HepG2 (cell line): ENCODE measurements around the gene SLC19A3. TPM values are rescaled to one million over a fixed set of nuclear protein-coding genes. Genes with fewer than 3 reads are reported as not detected.

Source experiments
- ATAC-seq: fragments of 200-7000 bp; cut with Tn5 transposase; 3 replicates; pipeline ENCODE4 v1.9.1; 2020; ENCODE audit warnings: mild to moderate bottlenecking, moderate library complexity
- BruUV-seq: library from RNA; stranded (reverse); fragments of 400-500 nt; replicated peaks from 2 replicates; lab custom pipeline; 2021; lab: Mats Ljungman, UMichigan
- CTCF ChIA-PET: fragments of 300-600 bp; formaldehyde crosslinking; extraction: SDS; loops from one replicate; lab custom pipeline; 2021; ENCODE audit warnings: low total read pairs, inconsistent platforms, low intra/inter-chr PET ratio; lab: Yijun Ruan, JAX
- POLR2A ChIA-PET: fragments of 350-600 bp; sonication (Branson Sonifier 250); formaldehyde crosslinking; loops from one replicate; lab custom pipeline; 2020; ENCODE audit warnings: antibody characterized with exemption, inconsistent platforms; lab: Yijun Ruan, JAX
- DNase-seq: peaks from one replicate; pipeline ENCODE4 v3.0.0-alpha.2; 2015; ENCODE audit warnings: low spot score
- FAIRE-seq: peaks from 3 replicates; lab custom pipeline; 2011; peaks lifted over from hg19 to GRCh38; lab: Jason Lieb, UNC
- H2AFZ ChIP-seq: one replicate; pipeline ENCODE4 v1.6.1; 2011; ENCODE audit warnings: low read length, inconsistent platforms
- H3K27ac ChIP-seq: fragments of 300-600 bp; 3 replicates; pipeline ENCODE4 v1.8.0; 2011; ENCODE audit warnings: mixed run types, mild to moderate bottlenecking, mixed read lengths, low read length, inconsistent platforms; ENCODE audit not compliant: insufficient read depth; ENCODE audit errors: extremely low read length
- H3K27me3 ChIP-seq, 2 experiments: fragments of 200-600 bp in 1 of 2; 2 replicates in 1 of 2; 3 replicates in 1 of 2; pipeline versions ENCODE4 v1.6.0 to v1.8.0; 2011; ENCODE audit warnings: low read length in 2 of 2, mild to moderate bottlenecking in 2 of 2, moderate library complexity in 2 of 2, inconsistent platforms in 1 of 2; ENCODE audit not compliant: insufficient read depth in 2 of 2, control insufficient read depth in 1 of 2
- H3K36me3 ChIP-seq, 2 experiments: fragments of 200-600 bp in 1 of 2; replicated peaks in 1 of 2; 2 replicates in 1 of 2; 3 replicates in 1 of 2; pipeline versions ENCODE4 v1.5.1 to v1.8.0; 2011; ENCODE audit warnings: low read length in 2 of 2, inconsistent platforms in 1 of 2; ENCODE audit not compliant: insufficient read depth in 2 of 2, control insufficient read depth in 1 of 2
- H3K4me1 ChIP-seq: 2 replicates; pipeline ENCODE4 v1.5.1; 2012; ENCODE audit warnings: low read length, inconsistent platforms; ENCODE audit not compliant: insufficient read depth
- H3K4me2 ChIP-seq: 2 replicates; pipeline ENCODE4 v1.6.0; 2011; ENCODE audit warnings: low read depth, low read length, inconsistent platforms
- H3K4me3 ChIP-seq, 3 experiments: fragments of 200-600 bp in 1 of 3; sonication (generic), shearing (Covaris generic) in 1 of 3; replicated peaks in 1 of 3; 2 replicates each; pipeline ENCODE4 v1.5.1; 2011 to 2016; ENCODE audit warnings: low read length in 3 of 3, inconsistent platforms in 2 of 3, low read depth in 2 of 3, mild to moderate bottlenecking in 2 of 3, control low read depth in 1 of 3, mixed read lengths in 1 of 3; ENCODE audit not compliant: insufficient read depth in 1 of 3
- H3K79me2 ChIP-seq: one replicate; pipeline ENCODE4 v1.6.1; 2011; ENCODE audit warnings: low read length, inconsistent platforms; ENCODE audit not compliant: insufficient read depth
- H3K9ac ChIP-seq: 2 replicates; pipeline ENCODE4 v1.6.0; 2011; ENCODE audit warnings: mild to moderate bottlenecking, low read depth, low read length, inconsistent platforms; ENCODE audit not compliant: insufficient read depth
- H3K9me3 ChIP-seq: 2 replicates; pipeline ENCODE4 v1.5.1; 2012; ENCODE audit warnings: mild to moderate bottlenecking, low read length
- H4K20me1 ChIP-seq: 2 replicates; pipeline ENCODE4 v1.6.0; 2011; ENCODE audit warnings: inconsistent platforms, mild to moderate bottlenecking, low read length, moderate library complexity; ENCODE audit not compliant: insufficient read depth
- EEA1 ChIP-seq: sonication (generic); formaldehyde crosslinking; IDR thresholded peaks from 2 replicates; pipeline ENCODE4 v1.5.1; 2020; ENCODE audit warnings: mild to moderate bottlenecking, missing genetic modification reagents, borderline replicate concordance
- ELF3 ChIP-seq: IDR thresholded peaks from 2 replicates; pipeline ENCODE4 v1.6.1; 2016; ENCODE audit warnings: missing genetic modification reagents, missing compliant biosample characterization
- FOXJ3 ChIP-seq: sonication (generic); formaldehyde crosslinking; IDR thresholded peaks from 2 replicates; pipeline ENCODE4 v1.4.0; 2020; ENCODE audit warnings: missing genetic modification reagents, mild to moderate bottlenecking, borderline replicate concordance
- HOXA7 ChIP-seq: sonication (generic); formaldehyde crosslinking; IDR thresholded peaks from 2 replicates; pipeline ENCODE4 v1.8.1; 2022; ENCODE audit warnings: mild to moderate bottlenecking, missing genetic modification reagents, moderate library complexity
- MEIS2 ChIP-seq: sonication (generic); formaldehyde crosslinking; IDR thresholded peaks from 2 replicates; pipeline ENCODE4 v1.9.0; 2021; ENCODE audit warnings: mild to moderate bottlenecking, missing genetic modification reagents
- MLX ChIP-seq: IDR thresholded peaks from 2 replicates; pipeline ENCODE4 v1.6.1; 2016
- NCOA5 ChIP-seq: sonication (generic); formaldehyde crosslinking; IDR thresholded peaks from 2 replicates; pipeline ENCODE4 v1.4.0; 2020; ENCODE audit warnings: missing genetic modification reagents
- SP5 ChIP-seq: IDR thresholded peaks from 2 replicates; pipeline ENCODE4 v1.6.1; 2016; ENCODE audit warnings: low read depth, borderline replicate concordance
- SYNCRIP ChIP-seq: fragments of 200-400 bp; formaldehyde crosslinking; IDR thresholded peaks from 2 replicates; pipeline ENCODE4 v1.6.1; 2018; ENCODE audit warnings: mild to moderate bottlenecking, low read depth, low read length; ENCODE audit not compliant: insufficient read depth
- ZBTB33 ChIP-seq: sonication (generic); formaldehyde crosslinking; IDR thresholded peaks from 2 replicates; pipeline ENCODE4 v1.4.0; 2020; ENCODE audit warnings: missing genetic modification reagents
- ZEB1 ChIP-seq: IDR thresholded peaks from 2 replicates; pipeline ENCODE4 v1.6.1; 2012; ENCODE audit warnings: mild to moderate bottlenecking, low read depth, inconsistent platforms; ENCODE audit not compliant: insufficient replicate concordance
- ZFP37 ChIP-seq: sonication (generic); formaldehyde crosslinking; IDR thresholded peaks from 2 replicates; pipeline ENCODE4 v1.4.0; 2020; ENCODE audit warnings: missing genetic modification reagents, borderline replicate concordance
- ZFP62 ChIP-seq: sonication (generic); formaldehyde crosslinking; IDR thresholded peaks from 2 replicates; pipeline ENCODE4 v1.4.0; 2020; ENCODE audit warnings: missing genetic modification reagents
- ZKSCAN5 ChIP-seq: sonication (generic); formaldehyde crosslinking; IDR thresholded peaks from 2 replicates; pipeline ENCODE4 v1.5.1; 2020; ENCODE audit warnings: mild to moderate bottlenecking, missing genetic modification reagents
- ZNF136 ChIP-seq: sonication (generic); formaldehyde crosslinking; IDR thresholded peaks from 2 replicates; pipeline ENCODE4 v1.8.1; 2022; ENCODE audit warnings: low read depth, mild to moderate bottlenecking, moderate library complexity, missing genetic modification reagents
- ZNF160 ChIP-seq: sonication (generic); formaldehyde crosslinking; IDR thresholded peaks from 2 replicates; pipeline ENCODE4 v1.8.0; 2022; ENCODE audit warnings: mild to moderate bottlenecking, inconsistent platforms, missing genetic modification reagents
- ZNF256 ChIP-seq: sonication (generic); formaldehyde crosslinking; conservative IDR thresholded peaks from 2 replicates; pipeline ENCODE4 v1.4.0; 2020; ENCODE audit warnings: missing genetic modification reagents
- ZNF331 ChIP-seq: sonication (generic); formaldehyde crosslinking; IDR thresholded peaks from 2 replicates; pipeline ENCODE4 v1.4.0; 2020; ENCODE audit warnings: missing genetic modification reagents
- ZNF616 ChIP-seq: sonication (generic); formaldehyde crosslinking; IDR thresholded peaks from 2 replicates; pipeline ENCODE4 v1.5.0; 2020; ENCODE audit warnings: low read depth, mild to moderate bottlenecking, missing genetic modification reagents
- ZSCAN22 ChIP-seq: sonication (generic); formaldehyde crosslinking; IDR thresholded peaks from 2 replicates; pipeline ENCODE4 v1.4.0; 2020; ENCODE audit warnings: mild to moderate bottlenecking, missing genetic modification reagents
- WGBS: methylation state at CpG from one replicate; pipeline ENCODE4 v1.1.6; 2017; ENCODE audit warnings: low lambda C conversion rate; 5-methylcytosine and 5-hydroxymethylcytosine counted together
- in situ Hi-C: cut with HindIII; loops from 2 replicates; pipeline ENCODE4 v1.10.0; 2017; ENCODE audit warnings: low pct_unique_long_range_greater_than_20kb; ENCODE audit not compliant: extremely low pct_ligation_motif_present
- intact Hi-C: fragments of 100-400 bp; cut with micrococcal nuclease; formaldehyde crosslinking; loops from one replicate; pipeline ENCODE4 v1.10.0; 2022; ENCODE audit not compliant: unreplicated experiment
- polyA plus RNA-seq, 8 experiments: library from polyadenylated mRNA; depleted of rRNA in 3 of 8; stranded (reverse) in 7 of 8; unstranded in 1 of 8; fragments of >200 nt; fragmentation: Illumina TruSeq in 4 of 8; extraction: Trizol in 4 of 8; gene quantifications; 2 replicates each; pipeline versions ENCODE4 v1.2.1 to v1.2.3, GENCODE V29; 2011 to 2016; ENCODE audit warnings: low read depth in 4 of 8, missing spikeins in 1 of 8, mixed read lengths in 1 of 8; ENCODE audit not compliant: insufficient read depth in 1 of 8
- total RNA-seq, 5 experiments: library from RNA; depleted of rRNA; stranded (reverse); fragments of >200 nt; fragmentation: Illumina TruSeq; extraction: Trizol; gene quantifications; 2 replicates each; pipeline ENCODE4 v1.2.3, GENCODE V29; 2016; ENCODE audit warnings: low read depth in 1 of 5

SLC19A3 gene
- total and polyA plus RNA-seq, 2 of the 13 experiments (the other 11 are each of a cell fraction or from before 2014, with no cell fraction given), result 2.3 to 5.2 TPM

- Histone ChIP-seq H3K4me2 (no peak overlapping the region), H3K27ac (no peak overlapping the region), H3K4me1 (peaks cover 19% of the 10 kb centered on the region), H3K79me2 (no peaks in the 10 kb centered on the region), H3K9me3 (no peaks in the 10 kb centered on the region), H3K4me3 (no peak overlapping the region)
- POLR2A ChIA-PET, result no interaction called here
- DNase-seq, result no peak
- 30% methylated on average over 6 of the region's 6 CpGs for WGBS
- FAIRE-seq, result no peak
- intact Hi-C loops, result no loop called here
- BruUV-seq, result no TSS peak
- CTCF ChIA-PET, result no interaction called here
- TF ChIP-seq MEIS2 (CRISPR knock-in tag) (no peak), ZFP37 (CRISPR knock-in tag) (no peak), FOXJ3 (CRISPR knock-in tag) (no peak), EEA1 (CRISPR knock-in tag) (no peak), ZNF136 (CRISPR knock-in tag) (no peak), SYNCRIP (no peak), ZKSCAN5 (CRISPR knock-in tag) (no peak), ZBTB33 (no peak), NCOA5 (CRISPR knock-in tag) (no peak), ZNF331 (CRISPR knock-in tag) (no peak), ZEB1 (no peak), ZSCAN22 (CRISPR knock-in tag) (no peak), ELF3 (no peak), ZNF256 (no peak), HOXA7 (CRISPR knock-in tag) (no peak), ZNF616 (CRISPR knock-in tag) (no peak), MLX (no peak), SP5 (CRISPR knock-in tag) (no peak), ZNF160 (no peak), ZFP62 (CRISPR knock-in tag) (no peak)
- TF ChIP-seq, all 625 proteins: peak for 0
- H3K9ac ChIP-seq, result no peak overlapping the region
- H2AFZ ChIP-seq, result no peak overlapping the region
- no peaks in the 10 kb centered on the region for H3K36me3 ChIP-seq
- no peaks in the 10 kb centered on the region for H3K27me3 ChIP-seq
- no peaks in the 10 kb centered on the region for H4K20me1 ChIP-seq
- in situ Hi-C loops, result no loop called here
- no peak for ATAC-seq
These were observed 52.5 kb downstream of the SLC19A3 start for GRCh38 chr2:227665189-227665940.
